Large intestine (tissue), 3 donors: ENCODE data around the gene ARMH4. TPM values are rescaled to one million over a fixed set of nuclear protein-coding genes. Genes with fewer than 3 reads are reported as not detected.
"Not testable (repeated sequence)": the region's sequence is repeated elsewhere in the genome, so short reads cannot be mapped to it uniquely, and the experiment has no call there.

ENCODE experiments used
- DNase-seq, 2 donors: peaks; one replicate each; pipeline versions ENCODE4 v3.0.0 to v3.0.0-alpha.2; 2013
- H3K27ac ChIP-seq: one replicate; pipeline ENCODE4 v1.5.1; 2013; ENCODE audit warnings: low read length
- H3K27me3 ChIP-seq: 2 replicates; pipeline ENCODE4 v1.6.1; 2013; ENCODE audit warnings: low read length; ENCODE audit not compliant: control insufficient read depth, insufficient read depth
- H3K36me3 ChIP-seq: 2 replicates; pipeline ENCODE4 v1.6.1; 2013; ENCODE audit warnings: low read length; ENCODE audit not compliant: control insufficient read depth, insufficient read depth
- H3K4me1 ChIP-seq: one replicate; pipeline ENCODE4 v1.6.1; 2013; ENCODE audit warnings: low read length; ENCODE audit not compliant: control insufficient read depth, insufficient read depth
- H3K4me3 ChIP-seq: one replicate; pipeline ENCODE4 v1.5.1; 2013; ENCODE audit warnings: low read length
- H3K9me3 ChIP-seq: one replicate; pipeline ENCODE4 v1.6.1; 2013; ENCODE audit warnings: mild to moderate bottlenecking, low read depth, low read length, moderate library complexity; ENCODE audit not compliant: control insufficient read depth
- WGBS: methylation state at CpG from one replicate; pipeline ENCODE4 v1.1.5; 2013; ENCODE audit warnings: low lambda C conversion rate; ENCODE audit not compliant: insufficient coverage; 5-methylcytosine and 5-hydroxymethylcytosine counted together
- polyA plus RNA-seq: library from polyadenylated mRNA; unstranded; fragments of 120-200 nt; gene quantifications from one replicate; pipeline ENCODE4 v1.2.1, GENCODE V29; 2013

The ARMH4 gene
- polyA plus RNA-seq, 1 donor: 3.8 TPM

GRCh38 chr14:58128416-58128815 lies 23.6 kb downstream of the ARMH4 start:
- Histone ChIP-seq H3K27ac (no peak overlapping the region), H3K4me3 (no peak overlapping the region), H3K4me1 (no peaks in the 10 kb centered on the region), H3K9me3 (no peaks in the 10 kb centered on the region), H3K27me3 (no peaks in the 10 kb centered on the region), H3K36me3 (no peaks in the 10 kb centered on the region)
- DNase-seq: no peak
- 80% methylated on average over 1 of the region's 2 CpGs for WGBS

DNA sequence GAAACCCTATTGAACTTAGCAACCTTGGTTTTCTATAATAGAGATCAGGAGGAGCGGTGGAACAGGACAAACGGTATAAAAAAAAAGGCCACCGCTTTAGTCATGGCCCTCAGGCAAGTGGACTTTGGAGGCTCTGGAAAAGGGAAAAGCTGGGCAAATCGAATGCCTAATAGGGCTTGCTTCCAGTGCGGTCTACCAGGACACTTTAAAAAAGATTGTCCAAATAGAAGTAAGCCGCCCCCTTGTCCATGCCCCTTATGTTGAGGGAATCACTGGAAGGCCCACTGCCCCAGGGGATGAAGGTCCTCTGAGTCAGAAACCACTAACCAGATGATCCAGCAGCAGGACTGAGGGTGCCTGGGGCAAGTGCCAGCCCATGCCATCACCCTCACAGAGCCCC lies 29.5 kb downstream of the ARMH4 start:
- not testable (repeated sequence) for H3K27me3 ChIP-seq, H3K4me3 ChIP-seq, H3K36me3 ChIP-seq, H3K4me1 ChIP-seq, DNase-seq, H3K9me3 ChIP-seq, H3K27ac ChIP-seq
- no CpG with 5 or more reads among the region's 6 CpGs for WGBS

DNA sequence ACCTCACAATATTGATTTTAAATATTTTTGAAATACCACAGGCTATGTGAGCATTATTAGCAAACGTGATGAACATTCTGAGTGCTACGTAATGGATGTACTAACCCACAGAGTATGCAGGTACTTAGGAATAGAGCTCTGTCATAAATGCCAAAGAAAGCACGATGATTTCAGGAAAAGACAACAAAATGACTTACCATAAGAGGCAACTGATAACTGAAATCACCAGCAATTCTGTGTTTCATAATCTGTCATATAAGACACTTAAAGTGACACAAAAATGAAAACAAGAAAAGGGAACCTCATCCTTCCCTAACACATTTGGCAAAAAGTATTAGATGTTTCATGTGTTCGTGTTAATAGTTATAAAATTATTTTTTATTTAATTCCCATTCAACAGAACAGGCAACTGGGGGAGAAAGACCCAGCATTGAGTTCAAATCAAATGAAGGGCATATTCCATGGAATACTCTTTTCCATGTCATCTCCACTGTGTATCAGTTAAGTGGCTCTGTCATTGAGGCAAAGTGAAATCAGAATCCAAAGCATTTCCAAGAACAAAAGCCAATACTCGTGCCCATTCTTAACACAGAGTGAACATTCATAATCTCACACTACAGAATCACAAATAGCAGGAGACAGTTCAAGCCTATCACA lies 30.4 kb downstream of the ARMH4 start:
- no peaks in the 10 kb centered on the region for H3K27me3 ChIP-seq
- H3K4me1 ChIP-seq: no peaks in the 10 kb centered on the region
- no peak for DNase-seq
- H3K27ac ChIP-seq: no peak overlapping the region
- 93% methylated on average over 2 of the region's 5 CpGs for WGBS
- no peak overlapping the region for H3K4me3 ChIP-seq
- H3K9me3 ChIP-seq: no peaks in the 10 kb centered on the region
- no peaks in the 10 kb centered on the region for H3K36me3 ChIP-seq

- H3K36me3 ChIP-seq: no peaks in the 10 kb centered on the region
- no peaks in the 10 kb centered on the region for H3K9me3 ChIP-seq
- WGBS: no CpG with 5 or more reads among the region's 3 CpGs
- no peak overlapping the region for H3K27ac ChIP-seq
- no peaks in the 10 kb centered on the region for H3K4me1 ChIP-seq
- no peaks in the 10 kb centered on the region for H3K27me3 ChIP-seq
- DNase-seq: no peak
- H3K4me3 ChIP-seq: no peak overlapping the region
Observed at GRCh38 chr14:58119381-58119780, 32.6 kb downstream of the ARMH4 start.

- no peak overlapping the region for H3K27ac ChIP-seq
Observed at GRCh38 chr14:58118097-58118815, 33.8 kb downstream of the ARMH4 start.

GRCh38 chr14:58109744-58110143 lies 42.3 kb downstream of the ARMH4 start:
- DNase-seq: no peak
- no peaks in the 10 kb centered on the region for H3K9me3 ChIP-seq
- H3K27me3 ChIP-seq: no peaks in the 10 kb centered on the region
- H3K27ac ChIP-seq: no peak overlapping the region
- no peaks in the 10 kb centered on the region for H3K36me3 ChIP-seq
- H3K4me3 ChIP-seq: no peak overlapping the region
- WGBS: 67% methylated on average over 1 of the region's 3 CpGs
- no peaks in the 10 kb centered on the region for H3K4me1 ChIP-seq

More at GRCh38 chr14:58118097-58118815, 33.8 kb downstream of the ARMH4 start:
- no peak for DNase-seq
- H3K4me1 ChIP-seq: no peaks in the 10 kb centered on the region
- H3K9me3 ChIP-seq: no peaks in the 10 kb centered on the region
- H3K4me3 ChIP-seq: no peak overlapping the region
- WGBS: 90% methylated on average over 2 of the region's 5 CpGs
- H3K36me3 ChIP-seq: no peaks in the 10 kb centered on the region
- H3K27me3 ChIP-seq: no peaks in the 10 kb centered on the region

DNA sequence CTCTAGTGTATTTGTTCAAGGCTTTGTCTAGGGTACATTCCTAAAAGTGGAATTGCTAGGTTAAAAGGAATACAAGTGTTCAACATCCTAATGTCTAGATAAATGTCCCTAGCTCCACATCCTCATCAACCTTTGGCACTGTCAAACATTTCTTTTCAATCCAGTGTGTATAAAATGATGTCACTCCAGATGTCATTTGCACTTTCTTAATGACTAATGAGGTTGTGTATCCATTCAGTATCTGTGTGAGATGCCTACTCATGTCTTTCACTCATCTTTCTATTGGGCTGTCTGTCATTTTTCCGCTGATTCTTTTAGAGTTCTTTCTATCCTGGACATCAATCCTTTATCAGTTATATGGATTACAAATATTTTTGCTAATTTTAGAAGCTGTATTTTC lies 43.3 kb downstream of the ARMH4 start:
- Histone ChIP-seq H3K4me1 (no peaks in the 10 kb centered on the region), H3K27me3 (no peaks in the 10 kb centered on the region), H3K4me3 (no peak overlapping the region), H3K27ac (no peak overlapping the region), H3K36me3 (no peaks in the 10 kb centered on the region), H3K9me3 (no peaks in the 10 kb centered on the region)
- DNase-seq: no peak
- WGBS: 100% methylated on average over 1 of the region's 1 CpG

DNA sequence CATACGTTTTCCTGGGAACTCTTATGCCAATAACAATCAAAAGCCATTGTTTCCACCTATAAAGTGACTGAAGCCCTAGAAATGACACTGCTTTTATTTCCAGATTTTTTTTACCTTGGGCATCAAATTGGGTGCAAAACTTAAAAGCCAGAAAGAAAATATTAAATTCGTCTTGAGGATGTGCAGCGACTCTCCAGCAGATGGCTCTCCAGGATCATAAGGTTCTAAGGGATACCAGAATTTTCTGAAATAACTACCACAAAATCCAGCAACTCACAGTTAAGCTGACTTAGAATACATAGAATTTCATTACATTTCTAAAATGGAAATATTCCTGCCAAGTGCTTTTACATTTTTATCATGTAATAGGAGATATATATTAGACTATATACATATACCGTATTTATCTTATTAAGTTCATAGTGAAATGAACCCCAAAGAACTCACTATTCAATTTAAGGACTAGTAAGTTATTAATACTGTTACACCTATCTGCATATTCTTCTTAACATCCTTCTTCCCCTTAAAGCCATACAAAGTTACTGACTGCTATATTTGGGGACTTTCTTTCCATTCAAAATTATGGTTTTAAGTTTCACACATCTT lies 44.0 kb downstream of the ARMH4 start:
- no peak overlapping the region for H3K4me3 ChIP-seq
- no peaks in the 10 kb centered on the region for H3K4me1 ChIP-seq
- H3K27ac ChIP-seq: no peak overlapping the region
- no peaks in the 10 kb centered on the region for H3K36me3 ChIP-seq
- no peaks in the 10 kb centered on the region for H3K9me3 ChIP-seq
- WGBS: 50% methylated on average over 2 of the region's 4 CpGs
- DNase-seq: peak; percentile 14 to 29
- H3K27me3 ChIP-seq: no peaks in the 10 kb centered on the region

GRCh38 chr14:58107041-58107440 lies 45.0 kb downstream of the ARMH4 start:
- H3K36me3 ChIP-seq: no peaks in the 10 kb centered on the region
- no peaks in the 10 kb centered on the region for H3K27me3 ChIP-seq
- no peak overlapping the region for H3K4me3 ChIP-seq
- no peak overlapping the region for H3K27ac ChIP-seq
- DNase-seq: no peak
- H3K9me3 ChIP-seq: no peaks in the 10 kb centered on the region
- H3K4me1 ChIP-seq: no peaks in the 10 kb centered on the region
- WGBS: no CpG with 5 or more reads among the region's 1 CpG

DNA sequence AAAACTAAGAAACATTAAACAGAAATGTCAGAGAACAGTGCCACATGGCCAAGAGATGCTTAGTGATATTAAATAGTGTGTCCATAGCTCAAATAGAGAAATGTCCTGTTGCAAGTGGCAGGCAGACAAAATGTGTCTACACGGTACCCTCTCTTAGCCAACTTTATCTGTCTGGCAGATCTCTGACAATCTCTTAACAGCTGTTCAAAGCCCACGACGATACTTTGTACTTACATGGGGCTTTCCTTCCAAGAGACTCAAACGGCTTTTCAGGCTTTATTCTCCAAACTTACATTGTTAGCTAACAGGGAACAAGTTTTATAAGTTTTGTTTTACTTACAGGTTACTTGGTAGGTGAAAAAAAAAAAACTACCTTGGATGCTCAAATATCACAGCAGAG lies 45.6 kb downstream of the ARMH4 start:
- no peak overlapping the region for H3K4me3 ChIP-seq
- H3K9me3 ChIP-seq: no peaks in the 10 kb centered on the region
- WGBS: no CpG with 5 or more reads among the region's 4 CpGs
- no peaks in the 10 kb centered on the region for H3K36me3 ChIP-seq
- DNase-seq: no peak
- no peaks in the 10 kb centered on the region for H3K4me1 ChIP-seq
- H3K27ac ChIP-seq: no peak overlapping the region
- no peaks in the 10 kb centered on the region for H3K27me3 ChIP-seq
